Tibial nerve (tissue), 4 donors: ENCODE results near the gene CD300E.

Experiments used
- EP300 ChIP-seq, 2 donors: sonication (generic); formaldehyde crosslinking; IDR thresholded peaks; one replicate each; pipeline ENCODE4 v1.6.1; 2017; ENCODE audit warnings: antibody characterized with exemption in 2 of 2, mild to moderate bottlenecking in 1 of 2
- POLR2A ChIP-seq, 2 donors: fragments of 450-650 bp; IDR thresholded peaks; one replicate each; pipeline ENCODE4 v1.6.1; 2017; ENCODE audit warnings: antibody characterized with exemption in 2 of 2, mild to moderate bottlenecking in 2 of 2, moderate library complexity in 2 of 2
- TF ChIP-seq, protein P1 (sequence below), 5 experiments: fragments of 200-600 bp in 3 of 5; fragments of 450-650 bp in 2 of 5; sonication (generic) in 3 of 5; IDR thresholded peaks; one replicate each; pipeline ENCODE4 v1.5.1; 2016 to 2019; ENCODE audit warnings: antibody characterized with exemption in 5 of 5, mild to moderate bottlenecking in 3 of 5, moderate library complexity in 2 of 5

DNA sequence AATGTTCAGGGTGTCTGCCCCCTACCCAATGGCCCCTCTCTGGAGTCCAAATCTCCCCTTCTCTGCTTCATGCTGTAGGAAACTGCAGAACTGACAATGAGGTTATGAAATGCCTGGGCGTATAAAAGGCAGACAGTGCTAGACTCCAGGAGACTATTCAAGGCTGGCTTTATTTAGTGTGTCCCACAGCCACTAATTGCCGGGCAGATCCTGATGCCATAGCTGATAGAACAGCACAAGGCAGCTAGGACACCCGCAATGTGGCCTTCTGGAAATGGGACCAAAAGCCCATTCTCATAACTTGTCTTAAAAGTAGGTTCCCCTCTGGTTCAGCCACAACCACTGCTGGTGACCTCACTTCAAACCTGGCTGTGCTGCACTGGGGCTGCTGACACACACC is 28.5 kb upstream of the CD300E start:
- TF ChIP-seq, protein P1, sequence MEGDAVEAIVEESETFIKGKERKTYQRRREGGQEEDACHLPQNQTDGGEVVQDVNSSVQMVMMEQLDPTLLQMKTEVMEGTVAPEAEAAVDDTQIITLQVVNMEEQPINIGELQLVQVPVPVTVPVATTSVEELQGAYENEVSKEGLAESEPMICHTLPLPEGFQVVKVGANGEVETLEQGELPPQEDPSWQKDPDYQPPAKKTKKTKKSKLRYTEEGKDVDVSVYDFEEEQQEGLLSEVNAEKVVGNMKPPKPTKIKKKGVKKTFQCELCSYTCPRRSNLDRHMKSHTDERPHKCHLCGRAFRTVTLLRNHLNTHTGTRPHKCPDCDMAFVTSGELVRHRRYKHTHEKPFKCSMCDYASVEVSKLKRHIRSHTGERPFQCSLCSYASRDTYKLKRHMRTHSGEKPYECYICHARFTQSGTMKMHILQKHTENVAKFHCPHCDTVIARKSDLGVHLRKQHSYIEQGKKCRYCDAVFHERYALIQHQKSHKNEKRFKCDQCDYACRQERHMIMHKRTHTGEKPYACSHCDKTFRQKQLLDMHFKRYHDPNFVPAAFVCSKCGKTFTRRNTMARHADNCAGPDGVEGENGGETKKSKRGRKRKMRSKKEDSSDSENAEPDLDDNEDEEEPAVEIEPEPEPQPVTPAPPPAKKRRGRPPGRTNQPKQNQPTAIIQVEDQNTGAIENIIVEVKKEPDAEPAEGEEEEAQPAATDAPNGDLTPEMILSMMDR (IDR thresholded peaks at IDR 0.05), result no peak
- TF ChIP-seq EP300 (IDR thresholded peaks at IDR 0.05), result no peak
- no peak for TF ChIP-seq POLR2A (IDR thresholded peaks at IDR 0.05)
